Right lobe of liver (tissue), 6 donors: Measurements from ENCODE around the gene GGA1. TPM values are rescaled to one million over a fixed set of nuclear protein-coding genes. Genes with fewer than 3 reads are reported as not detected.

Experiments used
- ATAC-seq, 4 donors: fragments of 200-7000 bp; cut with Tn5 transposase; one replicate each; pipeline ENCODE4 v1.9.1; 2020; ENCODE audit warnings: mild to moderate bottlenecking in 4 of 4, moderate library complexity in 4 of 4
- DNase-seq, 3 donors: peaks; one replicate each; pipeline ENCODE4 v3.0.0-alpha.2; 2020
- H3K27ac ChIP-seq, 3 donors: fragments of 200-600 bp; one replicate each; pipeline ENCODE4 v1.8.0; 2022
- H3K27me3 ChIP-seq, 2 donors: fragments of 200-600 bp; one replicate each; pipeline ENCODE4 v1.8.0; 2022
- H3K36me3 ChIP-seq, 4 donors: fragments of 200-600 bp; sonication (generic) in 1 of 4; one replicate each; pipeline versions ENCODE4 v1.5.1 to v1.8.0; 2017 to 2022; ENCODE audit warnings: control low read depth in 1 of 4
- H3K4me1 ChIP-seq, 4 donors: fragments of 200-600 bp; sonication (generic) in 1 of 4; one replicate each; pipeline versions ENCODE4 v1.5.1 to v1.8.0; 2017 to 2022; ENCODE audit warnings: control low read depth in 1 of 4
- H3K4me3 ChIP-seq, 3 donors: fragments of 200-600 bp; one replicate each; pipeline ENCODE4 v1.8.0; 2022
- H3K9me3 ChIP-seq, 4 donors: fragments of 200-600 bp; sonication (generic) in 1 of 4; one replicate each; pipeline versions ENCODE4 v1.5.1 to v1.8.0; 2017 to 2022; ENCODE audit warnings: control low read depth in 1 of 4
- POLR2A ChIP-seq: fragments of 450-650 bp; IDR thresholded peaks from one replicate; pipeline ENCODE4 v1.6.1; 2017; ENCODE audit warnings: antibody characterized with exemption, mild to moderate bottlenecking
- WGBS: methylation state at CpG from one replicate; pipeline ENCODE4 v1.1.6; 2018; ENCODE audit warnings: low coverage, low lambda C conversion rate; ENCODE audit not compliant: insufficient coverage; ENCODE audit errors: missing lambda C conversion rate; 5-methylcytosine and 5-hydroxymethylcytosine counted together
- intact Hi-C, 2 donors: fragments of 100-400 bp; cut with DNase I; formaldehyde crosslinking; loops; one replicate each; pipeline versions ENCODE4 v1.11.2 to v1.14.1; 2022
- total RNA-seq, 6 experiments: library from RNA; depleted of rRNA in 2 of 6; stranded (reverse); fragments of >200 nt in 2 of 6; fragmentation: NEBNext Ultra II Directional in 3 of 6; extraction: Animal tissue kit (Norgen Biotek cat#: 25700) in 3 of 6; gene quantifications; one replicate each; pipeline versions ENCODE4 v1.1.0 to v1.2.4, GENCODE V29; 2016 to 2023
- TF ChIP-seq, protein P1 (sequence below), 4 donors: fragments of 200-600 bp in 3 of 4; fragments of 450-650 bp in 1 of 4; IDR thresholded peaks; one replicate each; pipeline versions ENCODE4 v1.5.1 to v1.8.0; 2016 to 2022; ENCODE audit warnings: antibody characterized with exemption in 4 of 4, mild to moderate bottlenecking in 2 of 4
- donor health status: DM: no; HTN: yes; CAD: no.
- donor health status: DM: no; HTN: no; CAD: no.
- donor health status: DM: no; HTN: no; CAD: no.
- donor health status: DM: no; HTN: yes; CAD: no.
- donor health status: DM: no; HTN: yes; CAD: no.

Gene GGA1
- total RNA-seq, 6 experiments from 2014 or later = 18.4 to 27.3 (median 24.1) TPM

- Histone ChIP-seq H3K27me3 (no peaks in the 10 kb centered on the region), H3K27ac (no peak overlapping the region), H3K4me1 (peaks cover 0 to 43% (median 13%) of the 10 kb centered on the region in 4 donors), H3K4me3 (no peak overlapping the region), H3K9me3 (no peaks in the 10 kb centered on the region), H3K36me3 (no peaks in the 10 kb centered on the region)
- 43% methylated on average over 3 of the region's 6 CpGs for WGBS
- no peak for ATAC-seq
- no peak for DNase-seq
- no peak for TF ChIP-seq POLR2A
- TF ChIP-seq, protein P1, sequence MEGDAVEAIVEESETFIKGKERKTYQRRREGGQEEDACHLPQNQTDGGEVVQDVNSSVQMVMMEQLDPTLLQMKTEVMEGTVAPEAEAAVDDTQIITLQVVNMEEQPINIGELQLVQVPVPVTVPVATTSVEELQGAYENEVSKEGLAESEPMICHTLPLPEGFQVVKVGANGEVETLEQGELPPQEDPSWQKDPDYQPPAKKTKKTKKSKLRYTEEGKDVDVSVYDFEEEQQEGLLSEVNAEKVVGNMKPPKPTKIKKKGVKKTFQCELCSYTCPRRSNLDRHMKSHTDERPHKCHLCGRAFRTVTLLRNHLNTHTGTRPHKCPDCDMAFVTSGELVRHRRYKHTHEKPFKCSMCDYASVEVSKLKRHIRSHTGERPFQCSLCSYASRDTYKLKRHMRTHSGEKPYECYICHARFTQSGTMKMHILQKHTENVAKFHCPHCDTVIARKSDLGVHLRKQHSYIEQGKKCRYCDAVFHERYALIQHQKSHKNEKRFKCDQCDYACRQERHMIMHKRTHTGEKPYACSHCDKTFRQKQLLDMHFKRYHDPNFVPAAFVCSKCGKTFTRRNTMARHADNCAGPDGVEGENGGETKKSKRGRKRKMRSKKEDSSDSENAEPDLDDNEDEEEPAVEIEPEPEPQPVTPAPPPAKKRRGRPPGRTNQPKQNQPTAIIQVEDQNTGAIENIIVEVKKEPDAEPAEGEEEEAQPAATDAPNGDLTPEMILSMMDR (IDR thresholded peaks at IDR 0.05) = peak in 1 of 4 donors; percentile 8
- intact Hi-C loops = no loop called here
Measured at GRCh38 chr22:37636186-37636948, 27.7 kb downstream of the GGA1 start.

DNA sequence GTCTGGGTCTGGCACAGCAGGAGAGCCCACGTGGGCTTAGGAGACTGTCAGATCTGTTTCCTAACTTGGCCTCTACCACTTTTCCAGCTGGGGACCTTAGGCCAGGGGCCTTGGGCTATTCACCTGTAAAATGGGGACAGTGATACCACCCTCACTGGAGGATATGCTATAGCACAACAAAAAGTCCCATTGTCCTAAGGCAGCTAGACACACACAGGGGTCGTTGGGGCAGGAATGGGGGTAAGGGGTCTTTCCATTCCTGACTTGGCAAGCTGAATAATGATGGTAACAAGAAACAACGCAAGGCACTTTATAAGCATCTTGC lies 28.3 kb downstream of the GGA1 start:
- WGBS = 43% methylated on average over 1 of the region's 3 CpGs

DNA sequence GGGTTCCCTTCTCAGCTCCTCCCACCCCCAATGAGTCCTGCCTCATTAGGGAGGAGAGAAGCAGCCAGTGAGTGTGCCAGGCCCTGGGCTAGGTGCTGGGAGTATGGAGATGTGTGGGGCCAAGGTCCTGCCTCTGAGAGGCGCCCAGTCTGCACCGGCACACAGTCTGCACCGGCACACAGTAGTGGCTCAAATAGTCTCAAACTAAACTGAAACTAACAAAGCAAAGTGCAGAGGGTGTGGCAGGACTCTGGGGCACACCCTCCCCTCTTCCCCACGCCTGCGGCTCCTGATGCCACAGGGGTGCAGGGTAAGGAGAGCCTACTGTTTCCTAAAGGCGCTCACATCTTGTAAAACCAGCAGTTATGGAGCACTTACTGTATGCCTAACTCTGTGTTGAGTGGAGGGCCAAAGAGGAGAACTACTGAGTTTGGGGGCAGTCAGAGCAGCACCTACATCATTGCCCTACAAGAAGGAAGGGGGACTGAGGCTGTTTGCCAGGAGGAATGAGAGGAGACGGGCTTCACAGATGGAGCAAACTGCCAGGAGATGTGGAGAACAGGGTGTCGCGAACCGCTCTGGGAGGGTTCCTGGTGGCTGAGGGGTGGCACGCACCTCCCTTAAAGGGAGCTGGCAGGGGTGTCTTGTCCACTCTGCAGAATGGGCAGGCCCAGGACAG lies 29.9 kb downstream of the GGA1 start:
- no peak overlapping the region for H3K27ac ChIP-seq
- H3K9me3 ChIP-seq = no peaks in the 10 kb centered on the region
- no peak for TF ChIP-seq POLR2A
- TF ChIP-seq, protein P1 (IDR thresholded peaks at IDR 0.05) = no peak
- WGBS = 42% methylated on average over 7 of the region's 11 CpGs
- H3K4me3 ChIP-seq = peak overlapping the region in 2 of 3 donors; percentile 41 to 49
- DNase-seq (peak in 1 of 3 donors; percentile 43), ATAC-seq (peak in 3 of 4 donors; percentile 0 to 4 (median 4))
- no peaks in the 10 kb centered on the region for H3K36me3 ChIP-seq
- intact Hi-C loops = no loop called here
- H3K27me3 ChIP-seq = no peaks in the 10 kb centered on the region
- H3K4me1 ChIP-seq = peaks cover 0 to 23% (median 9%) of the 10 kb centered on the region in 4 donors

More for the DNA sequence above, 28.3 kb downstream of the GGA1 start:
- TF ChIP-seq POLR2A = no peak
- TF ChIP-seq, protein P1 (IDR thresholded peaks at IDR 0.05) = no peak
- no peaks in the 10 kb centered on the region for H3K9me3 ChIP-seq
- intact Hi-C loops = no loop called here
- no peak for DNase-seq
- no peak for ATAC-seq
- H3K27me3 ChIP-seq = no peaks in the 10 kb centered on the region
- no peaks in the 10 kb centered on the region for H3K36me3 ChIP-seq
- no peak overlapping the region for H3K4me3 ChIP-seq
- peaks cover 0 to 38% (median 10%) of the 10 kb centered on the region in 4 donors for H3K4me1 ChIP-seq
- no peak overlapping the region for H3K27ac ChIP-seq

DNA sequence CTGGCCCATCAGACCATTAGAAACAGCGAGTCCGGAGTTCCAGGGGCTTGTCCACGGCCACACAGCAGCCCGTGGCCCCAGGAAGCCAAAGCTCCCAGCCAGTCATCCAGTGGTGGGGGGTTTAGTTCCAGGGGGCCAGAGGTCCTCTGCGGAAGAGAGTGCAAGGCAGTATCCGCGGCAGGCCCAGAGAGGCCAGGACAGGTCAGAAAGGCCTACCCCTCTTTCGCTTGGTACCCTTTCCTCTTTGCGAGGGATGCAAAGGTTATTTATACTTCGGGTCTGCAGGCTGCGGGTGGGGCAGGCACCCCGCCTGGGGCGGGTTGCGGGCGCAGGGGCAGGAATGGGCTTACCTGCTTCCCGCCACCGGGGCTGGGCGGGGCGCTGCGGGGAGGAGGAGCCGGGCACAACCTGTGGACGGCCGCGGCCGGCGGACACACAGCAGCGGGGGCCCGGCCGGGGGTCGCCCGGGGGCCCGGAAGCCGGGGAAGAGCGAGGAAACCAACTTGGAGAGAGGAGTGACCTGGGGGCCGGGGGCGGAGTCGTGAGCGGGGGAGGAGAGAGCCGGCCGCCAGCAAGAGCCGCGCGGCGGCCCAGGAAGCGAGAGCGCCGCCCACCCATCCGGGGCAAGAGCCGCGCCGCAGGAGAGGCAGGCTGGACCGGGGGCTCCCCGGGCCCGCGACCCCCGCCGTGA lies 30.6 kb downstream of the GGA1 start, which contains the start of gene SH3BP1:
TSS of gene SH3BP1 (plus strand) at position 600 of the 691 bp plus-strand sequence. CDS start 119 bp downstream, outside the sequence.
- 0% methylated on average over 1 of the region's 57 CpGs for WGBS
- no peak for TF ChIP-seq POLR2A
- TF ChIP-seq, protein P1 (IDR thresholded peaks at IDR 0.05) = no peak
- Histone ChIP-seq H3K36me3 (no peaks in the 10 kb centered on the region), H3K4me1 (peaks cover 0 to 16% (median 4%) of the 10 kb centered on the region in 4 donors), H3K4me3 (peak within 1 kb of the TSS; percentile 38 to 49 (median 41)), H3K9me3 (no peaks in the 10 kb centered on the region), H3K27me3 (no peaks in the 10 kb centered on the region), H3K27ac (peak within 1 kb of the TSS; percentile 31 to 38 (median 33))
- intact Hi-C loops = no loop called here
- DNase-seq (peak in 2 of 3 donors; percentile 52 to 54), ATAC-seq (peak; percentile 16 to 48 (median 28))
